ENCODE results near the gene USP31.
A peak's percentile ranks its signal among the peaks of the same experiment; 100 is the strongest.
"Not testable (repeated sequence)": the region's sequence is repeated elsewhere in the genome, so short reads cannot be mapped to it uniquely, and the experiment has no call there.

USP31 gene

DNA sequence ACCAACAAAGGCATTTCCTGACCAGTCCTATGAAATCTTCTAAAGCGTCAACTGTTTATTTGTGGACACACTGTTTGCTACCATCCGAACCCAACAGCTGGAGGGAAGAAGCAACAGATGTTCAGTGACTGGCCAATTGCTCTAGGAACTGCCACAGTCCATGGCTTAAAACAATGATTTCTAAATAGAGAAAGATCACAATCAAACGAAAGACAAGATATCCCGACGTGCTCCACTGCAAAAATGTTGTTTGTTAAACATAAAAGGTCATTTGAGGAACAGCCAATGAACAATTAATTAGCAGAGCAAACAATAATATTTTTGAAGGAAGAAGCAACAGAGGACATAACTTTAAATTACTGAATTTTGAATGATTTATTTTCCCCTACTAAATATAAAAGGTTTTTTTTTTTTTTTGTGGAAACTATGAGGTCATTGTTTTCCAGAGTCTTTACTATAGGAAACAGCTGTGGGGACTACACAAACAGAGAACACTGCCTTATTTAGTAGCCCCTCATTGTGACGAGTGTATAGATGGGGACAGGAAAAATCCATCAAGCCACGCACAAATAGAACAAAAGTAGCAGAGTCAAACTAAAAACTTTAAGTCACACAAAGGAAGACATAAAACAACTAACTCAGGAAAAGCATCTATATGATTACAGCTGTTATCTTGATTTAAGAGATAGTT, 17.2 kb downstream of the USP31 start:
- peak; percentile 43 for DNase-seq

DNA sequence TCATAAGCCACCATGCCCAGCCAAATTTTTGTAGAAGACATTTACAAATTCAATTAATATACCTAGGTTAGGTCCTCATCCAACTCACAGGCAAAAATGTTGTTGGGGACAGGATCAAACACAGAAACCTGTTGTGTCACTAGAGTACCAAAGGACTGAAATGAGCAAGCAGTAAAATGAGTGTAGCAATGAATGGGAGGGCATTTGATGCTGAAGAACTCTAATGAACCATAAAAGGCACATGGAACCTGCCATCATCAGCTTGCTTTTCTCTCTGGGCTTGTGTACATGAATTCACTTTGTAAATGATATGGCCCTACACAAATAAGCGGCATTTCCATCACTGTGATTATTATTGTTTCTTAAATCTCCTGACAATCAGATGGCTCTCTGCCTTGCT, 17.8 kb downstream of the USP31 start:
- no peak for DNase-seq

DNA sequence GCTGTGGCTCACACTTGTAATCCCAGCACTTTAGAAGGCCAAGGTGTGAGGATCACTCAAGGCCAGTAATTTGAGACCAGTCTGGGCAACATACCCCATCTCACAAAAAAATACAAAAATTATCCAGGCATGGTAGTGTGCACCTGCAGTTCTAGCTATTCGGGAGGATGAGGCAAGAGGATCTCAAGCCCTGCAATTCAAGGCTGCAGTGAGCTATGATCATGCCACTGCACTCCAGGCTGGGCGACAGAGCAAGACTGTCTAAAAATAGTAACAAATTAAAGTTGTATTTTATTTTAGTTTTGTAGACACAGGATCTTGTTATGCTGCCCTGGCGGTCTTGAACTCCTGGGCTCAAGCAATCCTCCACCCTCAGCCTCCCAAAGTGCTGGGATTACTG, 18.2 kb downstream of the USP31 start:
- DNase-seq = no peak

GRCh38 chr16:23129686-23130085, 19.6 kb downstream of the USP31 start:
- no peak for DNase-seq

DNA sequence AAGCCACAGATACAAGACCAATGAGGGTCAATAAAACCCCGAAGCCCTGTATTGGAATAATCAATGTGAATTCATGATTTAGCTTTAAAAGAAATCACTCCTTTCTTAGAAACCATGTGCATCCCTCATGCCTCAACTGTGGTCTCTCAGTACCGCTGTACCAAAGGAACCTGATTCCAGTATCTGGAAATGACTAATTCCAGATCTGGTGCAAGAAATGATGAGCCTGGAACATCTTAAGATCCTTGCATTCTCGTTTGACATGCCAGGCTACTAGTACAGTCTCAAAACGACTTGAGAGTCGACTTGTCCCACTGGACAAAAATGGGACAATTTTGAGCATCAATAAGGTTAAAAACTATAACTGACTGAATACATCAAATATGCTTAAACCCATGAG, 21.2 kb downstream of the USP31 start:
- DNase-seq = no peak

GRCh38 chr16:23125277-23125676, 24.0 kb downstream of the USP31 start:
- DNase-seq = no peak

DNA sequence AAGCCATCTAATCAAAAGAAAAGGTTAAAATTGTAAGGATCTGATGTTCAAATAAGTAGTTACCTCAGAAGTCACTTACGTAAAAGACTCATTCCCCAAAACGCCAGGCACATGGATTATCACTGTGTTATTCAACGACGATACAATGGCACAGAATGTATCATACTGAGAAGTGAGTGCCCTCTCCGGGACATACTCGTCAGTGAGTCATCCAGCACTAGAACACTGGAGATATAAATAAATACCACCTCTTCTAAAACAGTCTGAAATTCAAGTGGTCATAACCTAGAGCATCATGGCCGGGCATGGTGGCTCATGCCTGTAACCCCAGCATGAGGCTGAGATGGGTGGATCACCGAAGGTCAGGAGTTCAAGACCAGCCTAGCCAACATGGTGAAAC, 24.9 kb downstream of the USP31 start:
- DNase-seq = no peak

DNA sequence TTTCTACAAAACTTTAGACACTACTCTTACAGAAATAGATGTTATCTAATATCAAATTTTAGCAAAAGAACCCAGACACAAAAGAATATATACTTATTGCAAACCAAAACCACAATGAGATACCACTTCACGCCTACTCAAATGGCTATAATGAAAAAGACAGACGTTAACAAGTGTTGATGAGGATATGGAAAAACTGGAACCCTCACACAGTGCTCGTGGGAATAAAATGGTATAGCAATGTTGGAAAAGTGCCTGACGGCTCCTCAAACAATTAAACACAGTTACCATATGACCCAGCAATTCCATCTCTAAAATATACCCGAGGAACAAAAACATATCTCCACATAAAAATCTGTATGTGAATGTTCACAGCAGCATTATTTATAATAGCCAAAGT, 27.1 kb downstream of the USP31 start:
- DNase-seq = no peak

- no peak for DNase-seq
Observed at GRCh38 chr16:23121024-23121423, 28.2 kb downstream of the USP31 start.

DNA sequence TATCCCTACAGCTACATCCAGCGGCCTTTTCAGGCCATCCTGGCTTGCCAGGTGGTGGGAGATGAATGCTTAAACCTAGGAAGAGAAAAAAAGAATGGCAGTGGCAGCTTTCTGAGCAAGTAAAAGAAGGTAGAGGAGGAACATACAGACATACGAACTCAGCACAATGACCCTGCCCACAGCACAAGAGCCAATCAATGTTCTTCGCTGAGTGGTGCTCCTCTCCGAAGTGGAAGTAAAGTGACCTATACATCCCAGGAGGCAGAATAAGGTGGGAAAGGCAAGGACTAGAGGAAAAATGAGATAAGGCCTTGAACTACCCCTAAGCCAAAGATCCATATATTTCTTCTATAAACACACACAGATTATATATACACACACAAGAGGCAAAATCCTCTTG, 28.7 kb downstream of the USP31 start:
- no peak for DNase-seq

- no peak for DNase-seq
Observed at GRCh38 chr16:23119570-23119969, 29.7 kb downstream of the USP31 start.

GRCh38 chr16:23114131-23114904, 34.9 kb downstream of the USP31 start:
- DNase-seq = no peak

- no peak for DNase-seq
Observed at GRCh38 chr16:23113185-23113584, 36.1 kb downstream of the USP31 start.

- DNase-seq = no peak
Observed at GRCh38 chr16:23110257-23110899, 38.9 kb downstream of the USP31 start.

DNA sequence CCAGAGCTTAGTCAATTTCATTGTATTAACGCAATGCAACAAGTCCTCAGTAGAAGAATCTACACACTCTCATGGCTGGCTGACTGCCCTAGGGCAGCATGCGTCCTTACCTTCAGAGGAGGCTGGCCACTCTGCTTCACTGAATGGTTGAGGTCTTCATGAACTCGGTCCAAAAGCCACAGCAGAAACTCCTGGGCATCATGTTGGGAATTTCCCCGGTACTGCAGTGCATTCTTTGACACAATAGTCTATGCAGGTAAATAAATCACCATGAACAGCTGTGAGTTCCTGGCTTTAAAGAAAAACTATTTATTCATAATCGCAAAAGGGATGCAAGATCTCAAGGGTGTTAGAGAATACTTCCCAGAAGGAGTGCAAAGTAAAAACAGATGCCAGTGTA, 41.3 kb downstream of the USP31 start:
- DNase-seq = no peak

- DNase-seq = no peak
Observed at GRCh38 chr16:23107117-23107516, 42.1 kb downstream of the USP31 start.

- DNase-seq = no peak
Observed at GRCh38 chr16:23105309-23105708, 43.9 kb downstream of the USP31 start.

GRCh38 chr16:23104032-23104955, 45.0 kb downstream of the USP31 start:
- DNase-seq = no peak

GRCh38 chr16:23103603-23104002, 45.6 kb downstream of the USP31 start:
- DNase-seq = no peak

DNA sequence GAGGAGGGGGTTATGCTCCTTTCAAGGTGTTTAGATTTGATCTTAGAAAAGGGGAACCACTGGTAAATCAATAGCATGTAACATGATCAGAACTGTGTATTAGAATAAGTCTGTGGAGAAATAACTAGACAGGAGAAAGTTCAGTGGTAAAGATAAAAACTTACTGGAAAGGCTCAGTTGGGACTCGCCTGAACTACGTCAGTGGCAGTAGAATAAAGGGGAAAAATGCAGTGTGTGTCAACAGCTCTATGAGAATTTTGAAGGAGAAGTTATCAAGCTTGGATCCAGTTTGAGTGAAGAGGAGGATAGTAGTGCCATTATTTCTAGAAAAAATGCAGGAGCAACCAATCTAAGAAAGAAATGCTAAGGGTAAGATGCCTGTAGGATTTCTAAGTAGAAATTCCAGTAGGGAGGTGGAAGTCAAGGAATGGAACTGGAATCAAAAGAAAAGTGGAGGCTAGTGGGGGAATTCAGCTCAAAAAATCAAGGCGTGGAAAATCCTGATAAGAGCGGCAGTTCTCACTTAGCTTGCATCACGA, 48.2 kb downstream of the USP31 start:
- no peak for DNase-seq

DNA sequence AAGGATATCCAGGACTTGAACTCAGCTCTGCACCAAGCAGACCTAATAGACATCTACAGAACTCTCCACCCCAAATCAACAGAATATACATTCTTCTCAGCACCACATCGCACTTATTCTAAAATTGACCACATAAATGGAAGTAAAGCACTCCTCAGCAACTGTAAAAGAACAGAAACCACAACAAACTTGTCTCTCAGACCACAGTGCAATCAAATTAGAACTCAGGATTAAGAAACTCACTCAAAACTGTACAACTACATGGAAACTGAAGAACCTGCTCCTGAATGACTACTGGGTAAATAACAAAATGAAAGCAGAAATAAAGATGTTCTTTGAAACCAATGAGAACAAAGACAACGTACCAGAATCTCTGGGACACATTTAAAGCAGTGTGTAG, 52.8 kb downstream of the USP31 start:
- DNase-seq = not testable (repeated sequence)

- not testable (repeated sequence) for DNase-seq
Observed at GRCh38 chr16:23094136-23094535, 55.1 kb downstream of the USP31 start.

GRCh38 chr16:23092801-23093117, 56.5 kb downstream of the USP31 start:
- no peak for DNase-seq
